ENCODE measurements around the gene GID8. TPM values are rescaled to one million over a fixed set of nuclear protein-coding genes. Genes with fewer than 3 reads are reported as not detected.
A peak's percentile ranks its signal among the peaks of the same experiment; 100 is the strongest.

The GID8 gene
- total and polyA plus RNA-seq, 2 of the 13 experiments (the other 11 are each of a cell fraction or from before 2014, with no cell fraction given), result 39.6 to 59.8 TPM

GRCh38 chr20:62929051-62929538 is 8.9 kb upstream of the GID8 start (continued):
- TF ChIP-seq ZGPAT (CRISPR knock-in tag; IDR thresholded peaks at IDR 0.05), result no peak
- no peak for TF ChIP-seq ZNF274 (CRISPR knock-in tag; IDR thresholded peaks at IDR 0.05)
- TF ChIP-seq ZNF280D (CRISPR knock-in tag; IDR thresholded peaks at IDR 0.05), result no peak
- no peak for TF ChIP-seq HBP1 (CRISPR knock-in tag; IDR thresholded peaks at IDR 0.05; ENCODE audit: low read depth)
- TF ChIP-seq PRPF4 (IDR thresholded peaks at IDR 0.05; ENCODE audit: low read depth, low read length, poor library complexity, severe bottlenecking), result peak; percentile 93
- TF ChIP-seq ZNF180 (CRISPR knock-in tag; IDR thresholded peaks at IDR 0.05; ENCODE audit: borderline replicate concordance, low read depth), result no peak
- TF ChIP-seq ATF4 (CRISPR knock-in tag; IDR thresholded peaks at IDR 0.05), result no peak
- no peak for TF ChIP-seq ZFP91 (CRISPR knock-in tag; IDR thresholded peaks at IDR 0.05; ENCODE audit: borderline replicate concordance)
- 0 out of 2 replicates have a peak, but pooled peaks have one; percentile 16 for TF ChIP-seq KDM2A (CRISPR knock-in tag; IDR thresholded peaks at IDR 0.05; ENCODE audit: borderline replicate concordance, low read depth)
- TF ChIP-seq KDM6A (CRISPR knock-in tag; IDR thresholded peaks at IDR 0.05; ENCODE audit: low read depth), result no peak
- TF ChIP-seq ELF1 (CRISPR knock-in tag; IDR thresholded peaks at IDR 0.05), result peak; percentile 59; the same call in 1 of the 2 replicates
- no peak for TF ChIP-seq PHF5A (CRISPR knock-in tag; IDR thresholded peaks at IDR 0.05; ENCODE audit: low read depth, unreplicated experiment)
- no peak for TF ChIP-seq DPF2 (CRISPR knock-in tag; IDR thresholded peaks at IDR 0.05; ENCODE audit: borderline replicate concordance, low read depth)
- TF ChIP-seq ZNF24 (IDR thresholded peaks at IDR 0.05), result no peak
- TF ChIP-seq CBX1 (IDR thresholded peaks at IDR 0.05; ENCODE audit: low read depth), result no peak
- TF ChIP-seq NFIB (CRISPR knock-in tag; IDR thresholded peaks at IDR 0.05; ENCODE audit: borderline replicate concordance), result no peak
- TF ChIP-seq ZNF737 (CRISPR knock-in tag; IDR thresholded peaks at IDR 0.05; ENCODE audit: borderline replicate concordance), result no peak
- TF ChIP-seq KLF16 (CRISPR knock-in tag; IDR thresholded peaks at IDR 0.05), result no peak
- no peak for TF ChIP-seq MEIS1 (CRISPR knock-in tag; IDR thresholded peaks at IDR 0.05; ENCODE audit: borderline replicate concordance)
- TF ChIP-seq ZNF512 (CRISPR knock-in tag; IDR thresholded peaks at IDR 0.05), result no peak
